Mammary epithelial cell (primary cell): ENCODE results near the gene TRIM2.

Experiments used
- EZH2 ChIP-seq: IDR thresholded peaks from 2 replicates; pipeline ENCODE4 v1.6.1; 2012; ENCODE audit warnings: low read length, inconsistent platforms, borderline replicate concordance
- TF ChIP-seq, protein P1 (sequence below), 2 donors: IDR thresholded peaks in 1 of 2; conservative IDR thresholded peaks in 1 of 2; 2 replicates each; pipeline ENCODE4 v1.5.1; 2011 to 2012; ENCODE audit warnings: inconsistent platforms in 2 of 2, low read length in 2 of 2, mild to moderate bottlenecking in 2 of 2, control low read depth in 1 of 2, low read depth in 1 of 2; ENCODE audit not compliant: insufficient read depth in 1 of 2; ENCODE audit errors: extremely low read depth in 1 of 2

DNA sequence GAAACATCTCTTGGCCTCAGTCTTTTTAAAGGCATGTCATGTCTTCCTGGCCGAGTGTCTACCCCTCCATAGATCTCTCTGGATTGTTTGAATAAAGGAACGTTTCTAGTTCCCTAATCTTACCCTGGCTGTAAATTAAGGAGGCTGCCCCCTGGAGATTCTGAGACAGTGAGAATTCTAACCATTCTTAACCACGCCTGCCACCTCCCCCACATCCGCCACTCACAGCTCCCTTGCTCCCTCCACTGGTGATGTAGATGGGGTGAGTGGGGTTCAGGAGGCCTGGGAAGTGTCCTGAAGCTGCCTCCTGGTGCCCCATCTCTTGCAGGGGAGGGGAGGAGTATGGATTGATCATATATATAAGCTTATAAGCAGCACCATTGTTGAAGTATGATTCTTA lies 48.0 kb upstream of the TRIM2 start:
- TF ChIP-seq, protein P1, sequence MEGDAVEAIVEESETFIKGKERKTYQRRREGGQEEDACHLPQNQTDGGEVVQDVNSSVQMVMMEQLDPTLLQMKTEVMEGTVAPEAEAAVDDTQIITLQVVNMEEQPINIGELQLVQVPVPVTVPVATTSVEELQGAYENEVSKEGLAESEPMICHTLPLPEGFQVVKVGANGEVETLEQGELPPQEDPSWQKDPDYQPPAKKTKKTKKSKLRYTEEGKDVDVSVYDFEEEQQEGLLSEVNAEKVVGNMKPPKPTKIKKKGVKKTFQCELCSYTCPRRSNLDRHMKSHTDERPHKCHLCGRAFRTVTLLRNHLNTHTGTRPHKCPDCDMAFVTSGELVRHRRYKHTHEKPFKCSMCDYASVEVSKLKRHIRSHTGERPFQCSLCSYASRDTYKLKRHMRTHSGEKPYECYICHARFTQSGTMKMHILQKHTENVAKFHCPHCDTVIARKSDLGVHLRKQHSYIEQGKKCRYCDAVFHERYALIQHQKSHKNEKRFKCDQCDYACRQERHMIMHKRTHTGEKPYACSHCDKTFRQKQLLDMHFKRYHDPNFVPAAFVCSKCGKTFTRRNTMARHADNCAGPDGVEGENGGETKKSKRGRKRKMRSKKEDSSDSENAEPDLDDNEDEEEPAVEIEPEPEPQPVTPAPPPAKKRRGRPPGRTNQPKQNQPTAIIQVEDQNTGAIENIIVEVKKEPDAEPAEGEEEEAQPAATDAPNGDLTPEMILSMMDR (conservative IDR thresholded peaks at IDR 0.05 in 1 of 2, IDR thresholded peaks at IDR 0.05 in 1 of 2; ENCODE audit: extremely low read depth in 1 of 2, insufficient read depth in 1 of 2, low read depth in 1 of 2, low read length in 2 of 2), result no peak
- TF ChIP-seq EZH2, result no peak
